OCI-LY7 (cell line): ENCODE results near the gene MYLK. TPM values are rescaled to one million over a fixed set of nuclear protein-coding genes. Genes with fewer than 3 reads are reported as not detected.

Experiments
- BruUV-seq: library from RNA; stranded (reverse); fragments of 400-500 nt; replicated peaks from 2 replicates; lab custom pipeline; 2021; lab: Mats Ljungman, UMichigan
- CTCF ChIA-PET: fragments of 300-600 bp; sonication (Branson Sonifier 250); formaldehyde crosslinking; loops from one replicate; lab custom pipeline; 2022; ENCODE audit warnings: antibody characterized with exemption; ENCODE audit not compliant: unreplicated experiment; lab: Charles Lee
- POLR2A ChIA-PET: fragments of 300-600 bp; sonication (Branson Sonifier 250); formaldehyde crosslinking; loops from one replicate; lab custom pipeline; 2022; ENCODE audit warnings: antibody characterized with exemption; lab: Charles Lee
- DNase-seq: peaks from one replicate; pipeline ENCODE4 v3.0.0-alpha.2; 2015; ENCODE audit warnings: low spot score
- H2AFZ ChIP-seq: fragments of 200-600 bp; sonication (generic), shearing (Covaris generic); 2 replicates; pipeline ENCODE4 v1.6.1; 2014; ENCODE audit warnings: mild to moderate bottlenecking, antibody characterized with exemption, low read length, moderate library complexity
- H3K27ac ChIP-seq: fragments of 200-600 bp; sonication (generic); 2 replicates; pipeline ENCODE4 v1.5.1; 2014; ENCODE audit warnings: mixed run types, low read depth, mild to moderate bottlenecking, moderate library complexity, low read length, inconsistent platforms; ENCODE audit not compliant: poor library complexity, severe bottlenecking
- H3K36me3 ChIP-seq: fragments of 200-600 bp; sonication (generic); 2 replicates; pipeline ENCODE4 v1.6.1; 2014; ENCODE audit warnings: mild to moderate bottlenecking, antibody characterized with exemption, low read length, moderate library complexity, mixed read lengths; ENCODE audit not compliant: insufficient read depth
- H3K4me1 ChIP-seq: fragments of 200-600 bp; sonication (generic); 2 replicates; pipeline ENCODE4 v1.5.1; 2014; ENCODE audit warnings: mild to moderate bottlenecking, low read length; ENCODE audit not compliant: insufficient read depth, poor library complexity, severe bottlenecking
- H3K4me2 ChIP-seq: fragments of 200-600 bp; sonication (generic); 2 replicates; pipeline ENCODE4 v1.6.1; 2014; ENCODE audit warnings: mild to moderate bottlenecking, low read length
- H3K4me3 ChIP-seq: fragments of 200-600 bp; sonication (generic); 2 replicates; pipeline ENCODE4 v1.5.1; 2014; ENCODE audit warnings: mild to moderate bottlenecking, low read depth, low read length; ENCODE audit not compliant: poor library complexity, severe bottlenecking
- H3K79me2 ChIP-seq: fragments of 200-600 bp; sonication (generic); 2 replicates; pipeline ENCODE4 v1.6.1; 2016; ENCODE audit warnings: low read depth, mild to moderate bottlenecking, low read length, moderate library complexity, mixed read lengths; ENCODE audit not compliant: insufficient read depth
- H3K9me2 ChIP-seq: fragments of 200-600 bp; sonication (generic); 2 replicates; pipeline ENCODE4 v1.6.1; 2016; ENCODE audit warnings: mild to moderate bottlenecking, low read length, mixed read lengths; ENCODE audit not compliant: insufficient read depth
- H3K9me3 ChIP-seq: fragments of 200-600 bp; sonication (generic); 2 replicates; pipeline ENCODE4 v1.6.1; 2014; ENCODE audit warnings: mild to moderate bottlenecking, mixed run types, low read length, mixed read lengths
- H4K20me1 ChIP-seq: fragments of 200-600 bp; sonication (generic); 2 replicates; pipeline ENCODE4 v1.6.1; 2014; ENCODE audit warnings: mild to moderate bottlenecking, antibody characterized with exemption, low read length, moderate library complexity, mixed read lengths; ENCODE audit not compliant: insufficient read depth
- CTCF ChIP-seq: fragments of 200-600 bp; sonication (generic); conservative IDR thresholded peaks from 2 replicates; pipeline ENCODE4 v1.5.1; 2014; ENCODE audit warnings: mild to moderate bottlenecking, antibody characterized with exemption, low read length, moderate library complexity, mixed read lengths
- EZH2phosphoT487 ChIP-seq: fragments of 200-600 bp; sonication (generic); IDR thresholded peaks from 2 replicates; pipeline ENCODE4 v1.6.1; 2018; ENCODE audit warnings: low read depth, borderline replicate concordance, mild to moderate bottlenecking, mixed run types, antibody characterized with exemption, low read length, moderate library complexity, mixed read lengths
- intact Hi-C: fragments of 100-400 bp; cut with micrococcal nuclease; formaldehyde crosslinking; loops from one replicate; pipeline ENCODE4 v1.10.0; 2022; ENCODE audit not compliant: unreplicated experiment
- total RNA-seq, 2 experiments: library from RNA; depleted of rRNA in 1 of 2; stranded (reverse); fragments of >200 nt in 1 of 2; shearing (Covaris generic) in 1 of 2; gene quantifications; 2 replicates each; pipeline ENCODE4 v1.2.3, GENCODE V29; 2014 to 2022

The MYLK gene
- total RNA-seq, 2 experiments from 2014 or later = not detected

- no peaks in the 10 kb centered on the region for H3K9me3 ChIP-seq
- H4K20me1 ChIP-seq = no peaks in the 10 kb centered on the region
- no peak overlapping the region for H2AFZ ChIP-seq
- intact Hi-C loops = no loop called here
- H3K4me1 ChIP-seq = no peaks in the 10 kb centered on the region
- no TSS peak for BruUV-seq
- CTCF ChIA-PET = no interaction called here
- H3K4me2 ChIP-seq = no peak overlapping the region
- DNase-seq = no peak
- no peaks in the 10 kb centered on the region for H3K79me2 ChIP-seq
- POLR2A ChIA-PET = no interaction called here
- H3K36me3 ChIP-seq = no peaks in the 10 kb centered on the region
- no peaks in the 10 kb centered on the region for H3K9me2 ChIP-seq
- TF ChIP-seq EZH2phosphoT487 (no peak), CTCF (no peak)
- no peak overlapping the region for H3K27ac ChIP-seq
- no peak overlapping the region for H3K4me3 ChIP-seq
Measured at GRCh38 chr3:123883701-123884202, 380 bp downstream of the MYLK start.

- Histone ChIP-seq H4K20me1 (no peaks in the 10 kb centered on the region), H3K4me1 (no peaks in the 10 kb centered on the region), H2AFZ (no peak overlapping the region), H3K9me3 (no peaks in the 10 kb centered on the region), H3K79me2 (no peaks in the 10 kb centered on the region), H3K9me2 (no peaks in the 10 kb centered on the region), H3K4me2 (no peak overlapping the region), H3K4me3 (no peak overlapping the region), H3K36me3 (no peaks in the 10 kb centered on the region), H3K27ac (no peak overlapping the region)
- POLR2A ChIA-PET = no interaction called here
- BruUV-seq = no TSS peak
- TF ChIP-seq EZH2phosphoT487 (no peak), CTCF (no peak)
- intact Hi-C loops = no loop called here
- CTCF ChIA-PET = no interaction called here
- DNase-seq = no peak
Measured at GRCh38 chr3:123883111-123883510, 1.0 kb downstream of the MYLK start.

GRCh38 chr3:123881771-123882170, 2.4 kb downstream of the MYLK start:
- ChIA-PET CTCF (no interaction called here), POLR2A (no interaction called here)
- Histone ChIP-seq H3K4me3 (no peak overlapping the region), H3K4me2 (no peak overlapping the region), H3K9me3 (no peaks in the 10 kb centered on the region), H3K4me1 (no peaks in the 10 kb centered on the region), H2AFZ (no peak overlapping the region), H4K20me1 (no peaks in the 10 kb centered on the region), H3K36me3 (no peaks in the 10 kb centered on the region), H3K79me2 (no peaks in the 10 kb centered on the region), H3K27ac (no peak overlapping the region), H3K9me2 (no peaks in the 10 kb centered on the region)
- no peak for DNase-seq
- BruUV-seq = no TSS peak
- TF ChIP-seq CTCF (no peak), EZH2phosphoT487 (no peak)
- intact Hi-C loops = no loop called here
